Loucy (cell line): ENCODE measurements around the gene LAPTM4A.

Experiments
- H2AFZ ChIP-seq: fragments of 200-600 bp; sonication (generic); 2 replicates; pipeline ENCODE4 v1.6.0; 2016; ENCODE audit warnings: antibody characterized with exemption, mild to moderate bottlenecking, low read length, moderate library complexity
- H3F3A ChIP-seq: fragments of 200-600 bp; 2 replicates; pipeline ENCODE4 v1.6.0; 2016; ENCODE audit warnings: antibody characterized with exemption, low read depth, mild to moderate bottlenecking
- H3K27me3 ChIP-seq: fragments of 200-600 bp; sonication (generic); 2 replicates; pipeline ENCODE4 v1.6.1; 2014; ENCODE audit warnings: low read length, mild to moderate bottlenecking; ENCODE audit not compliant: insufficient read depth, poor library complexity, severe bottlenecking
- H3K36me3 ChIP-seq: fragments of 200-600 bp; sonication (generic); 2 replicates; pipeline ENCODE4 v1.6.1; 2016; ENCODE audit warnings: low read length; ENCODE audit not compliant: insufficient read depth
- H3K4me1 ChIP-seq: fragments of 200-600 bp; sonication (generic); 2 replicates; pipeline ENCODE4 v1.5.1; 2014; ENCODE audit warnings: low read length, mild to moderate bottlenecking; ENCODE audit not compliant: insufficient read depth, poor library complexity, severe bottlenecking
- H3K4me2 ChIP-seq: fragments of 200-600 bp; sonication (generic); 2 replicates; pipeline ENCODE4 v1.6.0; 2014; ENCODE audit warnings: antibody characterized with exemption, low read length, low read depth, mild to moderate bottlenecking; ENCODE audit not compliant: poor library complexity, severe bottlenecking
- H3K4me3 ChIP-seq: fragments of 200-600 bp; sonication (generic); 2 replicates; pipeline ENCODE4 v1.5.1; 2014; ENCODE audit warnings: low read length, mild to moderate bottlenecking, mixed read lengths; ENCODE audit not compliant: poor library complexity, severe bottlenecking
- H3K79me2 ChIP-seq: fragments of 200-600 bp; sonication (generic); 2 replicates; pipeline ENCODE4 v1.6.1; 2014; ENCODE audit warnings: low read length; ENCODE audit not compliant: insufficient read depth
- H3K9ac ChIP-seq: fragments of 200-600 bp; sonication (generic); 2 replicates; pipeline ENCODE4 v1.6.0; 2014; ENCODE audit warnings: mild to moderate bottlenecking, low read depth, low read length, moderate library complexity; ENCODE audit not compliant: poor library complexity, severe bottlenecking
- H3K9me2 ChIP-seq: fragments of 200-600 bp; sonication (generic); replicated peaks from 2 replicates; pipeline ENCODE4 v1.6.1; 2016; ENCODE audit warnings: low read depth, low read length, mixed read lengths
- H3K9me3 ChIP-seq: fragments of 200-600 bp; sonication (generic); 2 replicates; pipeline ENCODE4 v1.6.1; 2014; ENCODE audit warnings: mild to moderate bottlenecking, antibody characterized with exemption, low read length, low read depth; ENCODE audit not compliant: insufficient read depth
- H4K20me1 ChIP-seq: fragments of 200-600 bp; sonication (generic); 2 replicates; pipeline ENCODE4 v1.6.0; 2014; ENCODE audit warnings: antibody characterized with exemption, low read length, mild to moderate bottlenecking; ENCODE audit not compliant: insufficient read depth, poor library complexity, severe bottlenecking
- CTCF ChIP-seq: fragments of 200-600 bp; sonication (generic); conservative IDR thresholded peaks from 2 replicates; pipeline ENCODE4 v1.5.1; 2014; ENCODE audit warnings: mild to moderate bottlenecking, antibody characterized with exemption, low read length
- EZH2phosphoT487 ChIP-seq: fragments of 200-600 bp; IDR thresholded peaks from 2 replicates; pipeline ENCODE4 v1.6.1; 2018; ENCODE audit warnings: antibody characterized with exemption, mild to moderate bottlenecking, moderate library complexity, borderline replicate concordance

LAPTM4A gene

GRCh38 chr2:20033322-20033721 lies 18.1 kb downstream of the LAPTM4A start:
- Histone ChIP-seq H3F3A (no peaks in the 10 kb centered on the region), H4K20me1 (peaks cover 7% of the 10 kb centered on the region), H3K79me2 (peaks cover 3% of the 10 kb centered on the region; the same call in 1 of the 2 replicates), H3K9ac (no peak overlapping the region), H3K27me3 (no peaks in the 10 kb centered on the region), H3K36me3 (peaks cover 97% of the 10 kb centered on the region; the same call in 1 of the 2 replicates), H2AFZ (no peak overlapping the region), H3K4me1 (peaks cover 15% of the 10 kb centered on the region), H3K4me3 (no peak overlapping the region), H3K4me2 (no peak overlapping the region), H3K9me3 (no peaks in the 10 kb centered on the region), H3K9me2 (no peaks in the 10 kb centered on the region)
- TF ChIP-seq EZH2phosphoT487 (no peak), CTCF (no peak)

- Histone ChIP-seq H3K27me3 (no peaks in the 10 kb centered on the region), H3K9me2 (no peaks in the 10 kb centered on the region), H3K4me2 (no peak overlapping the region), H3K9me3 (no peaks in the 10 kb centered on the region), H3K4me1 (peaks cover 9% of the 10 kb centered on the region), H4K20me1 (no peaks in the 10 kb centered on the region), H3K79me2 (no peaks in the 10 kb centered on the region), H3K4me3 (no peak overlapping the region), H3K9ac (no peak overlapping the region), H2AFZ (no peak overlapping the region), H3F3A (no peaks in the 10 kb centered on the region), H3K36me3 (peaks cover 77% of the 10 kb centered on the region; the same call in 1 of the 2 replicates)
- TF ChIP-seq CTCF (no peak), EZH2phosphoT487 (no peak)
Observed at GRCh38 chr2:20030224-20030623, 21.2 kb downstream of the LAPTM4A start.

- no peaks in the 10 kb centered on the region for H3F3A ChIP-seq
- no peaks in the 10 kb centered on the region for H3K79me2 ChIP-seq
- H3K27me3 ChIP-seq: no peaks in the 10 kb centered on the region
- H3K9me3 ChIP-seq: no peaks in the 10 kb centered on the region
- H3K36me3 ChIP-seq: peaks cover 54% of the 10 kb centered on the region; the same call in 1 of the 2 replicates
- H3K4me1 ChIP-seq: peaks cover 10% of the 10 kb centered on the region
- H3K9ac ChIP-seq: no peak overlapping the region
- no peak overlapping the region for H2AFZ ChIP-seq
- no peak overlapping the region for H3K4me3 ChIP-seq
- H4K20me1 ChIP-seq: no peaks in the 10 kb centered on the region
- no peaks in the 10 kb centered on the region for H3K9me2 ChIP-seq
- H3K4me2 ChIP-seq: no peak overlapping the region
- no peak for TF ChIP-seq EZH2phosphoT487
- no peak for TF ChIP-seq CTCF
Observed at GRCh38 chr2:20027705-20028434, 23.6 kb downstream of the LAPTM4A start.
